OCI-LY7 (cell line): ENCODE measurements around the gene HAX1. TPM values are rescaled to one million over a fixed set of nuclear protein-coding genes. Genes with fewer than 3 reads are reported as not detected.

Experiments used
- BruUV-seq: library from RNA; stranded (reverse); fragments of 400-500 nt; replicated peaks from 2 replicates; lab custom pipeline; 2021; lab: Mats Ljungman, UMichigan
- CTCF ChIA-PET: fragments of 300-600 bp; sonication (Branson Sonifier 250); formaldehyde crosslinking; loops from one replicate; lab custom pipeline; 2022; ENCODE audit warnings: antibody characterized with exemption; ENCODE audit not compliant: unreplicated experiment; lab: Charles Lee
- POLR2A ChIA-PET: fragments of 300-600 bp; sonication (Branson Sonifier 250); formaldehyde crosslinking; loops from one replicate; lab custom pipeline; 2022; ENCODE audit warnings: antibody characterized with exemption; lab: Charles Lee
- DNase-seq: peaks from one replicate; pipeline ENCODE4 v3.0.0-alpha.2; 2015; ENCODE audit warnings: low spot score
- H2AFZ ChIP-seq: fragments of 200-600 bp; sonication (generic), shearing (Covaris generic); 2 replicates; pipeline ENCODE4 v1.6.1; 2014; ENCODE audit warnings: mild to moderate bottlenecking, antibody characterized with exemption, low read length, moderate library complexity
- H3K27ac ChIP-seq: fragments of 200-600 bp; sonication (generic); 2 replicates; pipeline ENCODE4 v1.5.1; 2014; ENCODE audit warnings: mixed run types, low read depth, mild to moderate bottlenecking, moderate library complexity, low read length, inconsistent platforms; ENCODE audit not compliant: poor library complexity, severe bottlenecking
- H3K36me3 ChIP-seq: fragments of 200-600 bp; sonication (generic); 2 replicates; pipeline ENCODE4 v1.6.1; 2014; ENCODE audit warnings: mild to moderate bottlenecking, antibody characterized with exemption, low read length, moderate library complexity, mixed read lengths; ENCODE audit not compliant: insufficient read depth
- H3K4me1 ChIP-seq: fragments of 200-600 bp; sonication (generic); 2 replicates; pipeline ENCODE4 v1.5.1; 2014; ENCODE audit warnings: mild to moderate bottlenecking, low read length; ENCODE audit not compliant: insufficient read depth, poor library complexity, severe bottlenecking
- H3K4me2 ChIP-seq: fragments of 200-600 bp; sonication (generic); 2 replicates; pipeline ENCODE4 v1.6.1; 2014; ENCODE audit warnings: mild to moderate bottlenecking, low read length
- H3K4me3 ChIP-seq: fragments of 200-600 bp; sonication (generic); 2 replicates; pipeline ENCODE4 v1.5.1; 2014; ENCODE audit warnings: mild to moderate bottlenecking, low read depth, low read length; ENCODE audit not compliant: poor library complexity, severe bottlenecking
- H3K79me2 ChIP-seq: fragments of 200-600 bp; sonication (generic); 2 replicates; pipeline ENCODE4 v1.6.1; 2016; ENCODE audit warnings: low read depth, mild to moderate bottlenecking, low read length, moderate library complexity, mixed read lengths; ENCODE audit not compliant: insufficient read depth
- H3K9me2 ChIP-seq: fragments of 200-600 bp; sonication (generic); 2 replicates; pipeline ENCODE4 v1.6.1; 2016; ENCODE audit warnings: mild to moderate bottlenecking, low read length, mixed read lengths; ENCODE audit not compliant: insufficient read depth
- H3K9me3 ChIP-seq: fragments of 200-600 bp; sonication (generic); 2 replicates; pipeline ENCODE4 v1.6.1; 2014; ENCODE audit warnings: mild to moderate bottlenecking, mixed run types, low read length, mixed read lengths
- H4K20me1 ChIP-seq: fragments of 200-600 bp; sonication (generic); 2 replicates; pipeline ENCODE4 v1.6.1; 2014; ENCODE audit warnings: mild to moderate bottlenecking, antibody characterized with exemption, low read length, moderate library complexity, mixed read lengths; ENCODE audit not compliant: insufficient read depth
- EZH2phosphoT487 ChIP-seq: fragments of 200-600 bp; sonication (generic); IDR thresholded peaks from 2 replicates; pipeline ENCODE4 v1.6.1; 2018; ENCODE audit warnings: low read depth, borderline replicate concordance, mild to moderate bottlenecking, mixed run types, antibody characterized with exemption, low read length, moderate library complexity, mixed read lengths
- intact Hi-C: fragments of 100-400 bp; cut with micrococcal nuclease; formaldehyde crosslinking; loops from one replicate; pipeline ENCODE4 v1.10.0; 2022; ENCODE audit not compliant: unreplicated experiment
- total RNA-seq, 2 experiments: library from RNA; depleted of rRNA in 1 of 2; stranded (reverse); fragments of >200 nt in 1 of 2; shearing (Covaris generic) in 1 of 2; gene quantifications; 2 replicates each; pipeline ENCODE4 v1.2.3, GENCODE V29; 2014 to 2022
- TF ChIP-seq, protein P1 (sequence below): fragments of 200-600 bp; sonication (generic); conservative IDR thresholded peaks from 2 replicates; pipeline ENCODE4 v1.5.1; 2014; ENCODE audit warnings: mild to moderate bottlenecking, antibody characterized with exemption, low read length, moderate library complexity, mixed read lengths

Gene HAX1
- total RNA-seq, 2 experiments from 2014 or later, result 170 to 196 TPM

DNA sequence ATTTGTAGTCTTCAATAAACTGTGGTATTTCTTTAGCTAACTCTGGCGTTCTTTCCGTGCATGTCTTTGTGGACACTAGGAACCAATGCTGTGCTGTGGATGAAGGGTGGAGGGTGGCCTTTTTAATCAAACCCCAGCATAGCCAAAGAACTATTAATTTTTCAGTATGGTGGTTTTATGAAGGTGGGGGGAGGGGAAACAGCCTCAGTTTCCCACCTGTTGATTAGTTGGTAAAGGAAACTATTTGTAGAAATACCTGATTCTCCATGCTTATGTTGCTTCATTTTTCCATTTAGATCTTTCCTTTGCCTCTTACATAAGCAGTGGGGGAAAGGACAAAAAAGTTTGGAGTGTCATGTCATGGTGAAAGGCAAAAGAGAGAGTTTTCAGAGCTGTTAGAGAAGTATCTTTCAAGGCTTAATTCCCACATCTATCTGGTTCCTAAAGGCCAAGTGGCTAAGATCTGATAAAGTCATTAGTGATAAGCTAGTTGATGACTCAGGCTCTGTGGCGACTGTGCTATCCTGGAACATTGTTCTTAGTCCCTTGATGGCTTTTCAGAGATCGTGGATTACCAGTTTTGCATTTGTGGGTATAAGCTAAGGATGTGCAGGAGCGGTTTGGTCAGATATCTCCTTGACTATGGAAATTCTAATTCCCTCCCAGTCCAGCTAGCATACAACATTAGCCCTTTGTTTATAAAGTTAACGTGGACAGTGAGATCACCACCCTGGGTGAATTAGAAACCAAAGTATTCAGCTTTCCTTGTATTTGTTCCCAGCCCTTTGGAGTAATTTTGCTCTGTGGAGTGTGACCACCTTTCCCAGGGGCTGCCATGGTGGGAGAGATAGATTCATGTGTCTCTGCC lies 8.7 kb upstream of the HAX1 start:
- peaks cover 7% of the 10 kb centered on the region; the same call in 1 of the 2 replicates for H4K20me1 ChIP-seq
- no peaks in the 10 kb centered on the region for H3K9me2 ChIP-seq
- no peak overlapping the region for H3K4me3 ChIP-seq
- no peaks in the 10 kb centered on the region for H3K79me2 ChIP-seq
- no peak overlapping the region for H3K27ac ChIP-seq
- ChIA-PET POLR2A (interaction anchor here (0.9 kb wide), 1 partner anchor 69 kb away, joined by 3 read pairs; no protein-coding TSS in a partner anchor), CTCF (no interaction called here)
- H3K9me3 ChIP-seq, result no peaks in the 10 kb centered on the region
- intact Hi-C loops, result no loop called here
- H3K4me2 ChIP-seq, result no peak overlapping the region
- no TSS peak for BruUV-seq
- peaks cover 88% of the 10 kb centered on the region for H3K36me3 ChIP-seq
- TF ChIP-seq EZH2phosphoT487, result no peak
- TF ChIP-seq, protein P1, sequence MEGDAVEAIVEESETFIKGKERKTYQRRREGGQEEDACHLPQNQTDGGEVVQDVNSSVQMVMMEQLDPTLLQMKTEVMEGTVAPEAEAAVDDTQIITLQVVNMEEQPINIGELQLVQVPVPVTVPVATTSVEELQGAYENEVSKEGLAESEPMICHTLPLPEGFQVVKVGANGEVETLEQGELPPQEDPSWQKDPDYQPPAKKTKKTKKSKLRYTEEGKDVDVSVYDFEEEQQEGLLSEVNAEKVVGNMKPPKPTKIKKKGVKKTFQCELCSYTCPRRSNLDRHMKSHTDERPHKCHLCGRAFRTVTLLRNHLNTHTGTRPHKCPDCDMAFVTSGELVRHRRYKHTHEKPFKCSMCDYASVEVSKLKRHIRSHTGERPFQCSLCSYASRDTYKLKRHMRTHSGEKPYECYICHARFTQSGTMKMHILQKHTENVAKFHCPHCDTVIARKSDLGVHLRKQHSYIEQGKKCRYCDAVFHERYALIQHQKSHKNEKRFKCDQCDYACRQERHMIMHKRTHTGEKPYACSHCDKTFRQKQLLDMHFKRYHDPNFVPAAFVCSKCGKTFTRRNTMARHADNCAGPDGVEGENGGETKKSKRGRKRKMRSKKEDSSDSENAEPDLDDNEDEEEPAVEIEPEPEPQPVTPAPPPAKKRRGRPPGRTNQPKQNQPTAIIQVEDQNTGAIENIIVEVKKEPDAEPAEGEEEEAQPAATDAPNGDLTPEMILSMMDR, result no peak
- no peaks in the 10 kb centered on the region for H3K4me1 ChIP-seq
- H2AFZ ChIP-seq, result no peak overlapping the region
- DNase-seq, result no peak

- Histone ChIP-seq H4K20me1 (peaks cover 7% of the 10 kb centered on the region; the same call in 1 of the 2 replicates), H3K36me3 (peaks cover 88% of the 10 kb centered on the region), H2AFZ (no peak overlapping the region), H3K27ac (no peak overlapping the region), H3K4me1 (no peaks in the 10 kb centered on the region), H3K79me2 (no peaks in the 10 kb centered on the region), H3K4me2 (no peak overlapping the region), H3K9me2 (no peaks in the 10 kb centered on the region), H3K9me3 (no peaks in the 10 kb centered on the region), H3K4me3 (no peak overlapping the region)
- BruUV-seq, result TSS peak; percentile 3
- ChIA-PET CTCF (no interaction called here), POLR2A (no interaction called here)
- DNase-seq, result no peak
- TF ChIP-seq EZH2phosphoT487, result no peak
- TF ChIP-seq, protein P1, result no peak
- intact Hi-C loops, result no loop called here
These were observed 8.0 kb upstream of the HAX1 start for GRCh38 chr1:154264454-154264853.

- no peak overlapping the region for H3K4me2 ChIP-seq
- no peaks in the 10 kb centered on the region for H3K9me3 ChIP-seq
- no peak for DNase-seq
- ChIA-PET CTCF (no interaction called here), POLR2A (interaction anchor here (0.8 kb wide), 1 partner anchor 84 kb away, joined by 3 read pairs; no protein-coding TSS in a partner anchor)
- H4K20me1 ChIP-seq, result 0 out of 2 replicates have a peak, but pooled peaks cover 7% of the 10 kb centered on the region
- no peaks in the 10 kb centered on the region for H3K4me1 ChIP-seq
- H3K9me2 ChIP-seq, result no peaks in the 10 kb centered on the region
- no peaks in the 10 kb centered on the region for H3K79me2 ChIP-seq
- no TSS peak for BruUV-seq
- H3K36me3 ChIP-seq, result peaks cover 88% of the 10 kb centered on the region
- TF ChIP-seq EZH2phosphoT487, result no peak
- intact Hi-C loops, result no loop called here
- no peak overlapping the region for H3K4me3 ChIP-seq
- no peak overlapping the region for H2AFZ ChIP-seq
- no peak overlapping the region for H3K27ac ChIP-seq
These were observed 6.8 kb upstream of the HAX1 start for GRCh38 chr1:154265586-154265985.
